ENCODE data around the gene HTRA3.

DNA sequence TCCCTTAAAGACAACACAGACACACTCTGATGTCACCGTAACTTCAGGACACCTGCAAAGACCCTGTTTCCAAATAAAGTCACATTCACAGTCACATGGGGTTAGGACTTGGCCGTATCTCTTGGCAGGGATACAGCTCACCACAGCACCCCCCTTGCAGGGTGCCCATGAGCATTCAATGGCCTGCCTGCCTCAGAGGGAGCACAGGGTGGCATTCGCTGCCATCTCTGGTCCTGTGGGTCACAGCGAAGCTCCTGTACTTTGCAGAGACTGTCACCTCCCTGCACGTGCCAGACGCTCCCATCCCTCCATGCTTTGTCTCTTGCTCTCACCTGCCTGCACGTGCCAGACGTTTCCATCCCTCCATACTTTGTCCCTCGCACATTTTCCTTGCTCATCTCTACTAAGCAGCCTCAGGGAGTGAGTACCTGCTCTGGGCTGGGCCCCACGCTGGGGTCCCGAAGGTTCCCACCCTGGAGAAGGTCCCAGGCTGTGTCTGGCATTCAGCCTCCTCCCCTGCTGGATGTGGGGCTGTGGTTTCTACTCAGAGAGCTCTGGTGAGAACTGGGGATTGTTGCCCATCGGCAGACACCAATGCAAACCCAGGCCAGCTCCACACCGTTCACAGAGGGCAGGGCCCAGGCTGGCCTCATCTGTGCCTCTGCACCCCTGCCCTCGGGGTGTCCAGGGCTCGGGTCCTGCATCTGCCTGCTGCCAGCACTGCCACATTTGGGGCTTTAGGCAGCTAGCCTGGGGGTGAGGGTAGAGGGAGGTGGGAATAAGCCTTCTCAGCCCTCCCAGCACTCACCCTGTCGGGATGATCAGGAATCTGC is 15.8 kb downstream of the HTRA3 start:
- TF ChIP-seq, protein P1, sequence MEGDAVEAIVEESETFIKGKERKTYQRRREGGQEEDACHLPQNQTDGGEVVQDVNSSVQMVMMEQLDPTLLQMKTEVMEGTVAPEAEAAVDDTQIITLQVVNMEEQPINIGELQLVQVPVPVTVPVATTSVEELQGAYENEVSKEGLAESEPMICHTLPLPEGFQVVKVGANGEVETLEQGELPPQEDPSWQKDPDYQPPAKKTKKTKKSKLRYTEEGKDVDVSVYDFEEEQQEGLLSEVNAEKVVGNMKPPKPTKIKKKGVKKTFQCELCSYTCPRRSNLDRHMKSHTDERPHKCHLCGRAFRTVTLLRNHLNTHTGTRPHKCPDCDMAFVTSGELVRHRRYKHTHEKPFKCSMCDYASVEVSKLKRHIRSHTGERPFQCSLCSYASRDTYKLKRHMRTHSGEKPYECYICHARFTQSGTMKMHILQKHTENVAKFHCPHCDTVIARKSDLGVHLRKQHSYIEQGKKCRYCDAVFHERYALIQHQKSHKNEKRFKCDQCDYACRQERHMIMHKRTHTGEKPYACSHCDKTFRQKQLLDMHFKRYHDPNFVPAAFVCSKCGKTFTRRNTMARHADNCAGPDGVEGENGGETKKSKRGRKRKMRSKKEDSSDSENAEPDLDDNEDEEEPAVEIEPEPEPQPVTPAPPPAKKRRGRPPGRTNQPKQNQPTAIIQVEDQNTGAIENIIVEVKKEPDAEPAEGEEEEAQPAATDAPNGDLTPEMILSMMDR (IDR thresholded peaks at IDR 0.05): no peak
- TF ChIP-seq SP1 (CRISPR knock-in tag; conservative IDR thresholded peaks at IDR 0.05): no peak
